GM06990 (cell line): Measurements from ENCODE around the gene ECHDC3.
A peak's percentile ranks its signal among the peaks of the same experiment; 100 is the strongest.

Source experiments
- DNase-seq: peaks from one replicate; pipeline ENCODE4 v3.0.0-alpha.2; 2011; ENCODE audit not compliant: insufficient read length; ENCODE audit errors: extremely low read depth
- H3K27me3 ChIP-seq: replicated peaks from 2 replicates; pipeline ENCODE4 v1.6.0; 2011; ENCODE audit warnings: low read length; ENCODE audit not compliant: control insufficient read depth, insufficient read depth
- H3K36me3 ChIP-seq: 2 replicates; pipeline ENCODE4 v1.5.1; 2011; ENCODE audit warnings: low read length; ENCODE audit not compliant: control insufficient read depth, insufficient read depth
- H3K4me3 ChIP-seq: replicated peaks from 2 replicates; pipeline ENCODE4 v1.5.1; 2011; ENCODE audit warnings: low read depth, mild to moderate bottlenecking, control low read depth, low read length
- CTCF ChIP-seq: IDR thresholded peaks from 2 replicates; pipeline ENCODE4 v1.5.1; 2011; ENCODE audit warnings: low read length, control low read depth, mild to moderate bottlenecking, inconsistent platforms; ENCODE audit not compliant: insufficient read depth, poor library complexity, severe bottlenecking

ECHDC3 gene

GRCh38 chr10:11740907-11741306 lies 1.3 kb upstream of the ECHDC3 start:
- Histone ChIP-seq H3K27me3 (no peaks in the 10 kb centered on the region), H3K36me3 (no peaks in the 10 kb centered on the region), H3K4me3 (no peak overlapping the region)
- DNase-seq: no peak
- no peak for TF ChIP-seq CTCF

- TF ChIP-seq CTCF: no peak
- Histone ChIP-seq H3K4me3 (peak overlapping the region; percentile 62), H3K36me3 (no peaks in the 10 kb centered on the region), H3K27me3 (no peaks in the 10 kb centered on the region)
- no peak for DNase-seq
Measured at GRCh38 chr10:11741608-11742007, 574 bp upstream of the ECHDC3 start.

- H3K36me3 ChIP-seq: no peaks in the 10 kb centered on the region
- H3K4me3 ChIP-seq: peak overlapping the region; percentile 70
- no peak for DNase-seq
- no peaks in the 10 kb centered on the region for H3K27me3 ChIP-seq
- no peak for TF ChIP-seq CTCF
Measured at GRCh38 chr10:11742779-11743298, 657 bp downstream of the ECHDC3 start.

- Histone ChIP-seq H3K4me3 (no peak overlapping the region), H3K27me3 (no peaks in the 10 kb centered on the region), H3K36me3 (no peaks in the 10 kb centered on the region)
- no peak for DNase-seq
- no peak for TF ChIP-seq CTCF
Measured at GRCh38 chr10:11743461-11744338, 1.5 kb downstream of the ECHDC3 start.

- Histone ChIP-seq H3K4me3 (no peak overlapping the region), H3K36me3 (no peaks in the 10 kb centered on the region), H3K27me3 (no peaks in the 10 kb centered on the region)
- no peak for TF ChIP-seq CTCF
- no peak for DNase-seq
Measured at GRCh38 chr10:11745045-11745444, 2.9 kb downstream of the ECHDC3 start.
